GM21390 (cell line): ENCODE results near the gene PIM3.

Experiments used
- ATAC-seq: cut with Tn5 transposase; IDR thresholded peaks from one replicate; pipeline ENCODE4 v1.9.1; 2021; ENCODE audit not compliant: unreplicated experiment

The PIM3 gene

DNA sequence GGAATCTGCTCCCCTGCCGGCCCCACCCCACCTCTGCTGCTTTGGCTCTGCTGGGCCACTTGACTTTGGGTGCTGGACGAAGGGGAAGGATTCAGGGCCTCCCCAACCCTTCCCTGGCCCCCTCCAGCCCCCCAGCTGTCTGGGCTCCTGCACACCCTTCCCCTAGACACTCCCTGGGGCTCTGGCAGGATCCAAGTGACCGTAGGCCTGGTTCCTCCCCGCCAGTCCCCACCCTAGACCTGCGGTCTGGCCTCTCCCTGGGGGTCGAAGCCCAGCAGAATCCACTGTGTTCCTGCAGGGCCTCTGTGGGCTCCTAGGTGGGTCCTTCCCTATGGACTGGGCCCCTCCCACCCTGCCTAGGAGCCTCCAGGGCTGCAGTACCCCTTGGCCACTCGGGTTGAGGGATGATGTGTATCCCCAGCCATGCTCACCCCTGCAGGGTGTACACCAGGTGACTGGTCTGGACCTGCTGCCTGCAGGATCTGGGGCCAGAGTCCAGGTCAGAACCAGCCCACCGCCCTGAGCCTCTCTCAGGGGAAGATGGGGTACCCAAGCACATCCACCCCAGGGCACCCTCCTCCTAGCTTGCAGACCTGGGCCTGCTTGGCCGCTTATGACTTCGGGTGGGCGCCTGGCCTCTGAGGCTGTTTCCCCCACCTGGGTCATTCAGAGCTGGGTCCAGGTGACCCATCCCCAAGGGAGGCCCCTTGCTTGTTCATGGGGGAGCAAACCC, 5.6 kb downstream of the PIM3 start:
- ATAC-seq: no peak

DNA sequence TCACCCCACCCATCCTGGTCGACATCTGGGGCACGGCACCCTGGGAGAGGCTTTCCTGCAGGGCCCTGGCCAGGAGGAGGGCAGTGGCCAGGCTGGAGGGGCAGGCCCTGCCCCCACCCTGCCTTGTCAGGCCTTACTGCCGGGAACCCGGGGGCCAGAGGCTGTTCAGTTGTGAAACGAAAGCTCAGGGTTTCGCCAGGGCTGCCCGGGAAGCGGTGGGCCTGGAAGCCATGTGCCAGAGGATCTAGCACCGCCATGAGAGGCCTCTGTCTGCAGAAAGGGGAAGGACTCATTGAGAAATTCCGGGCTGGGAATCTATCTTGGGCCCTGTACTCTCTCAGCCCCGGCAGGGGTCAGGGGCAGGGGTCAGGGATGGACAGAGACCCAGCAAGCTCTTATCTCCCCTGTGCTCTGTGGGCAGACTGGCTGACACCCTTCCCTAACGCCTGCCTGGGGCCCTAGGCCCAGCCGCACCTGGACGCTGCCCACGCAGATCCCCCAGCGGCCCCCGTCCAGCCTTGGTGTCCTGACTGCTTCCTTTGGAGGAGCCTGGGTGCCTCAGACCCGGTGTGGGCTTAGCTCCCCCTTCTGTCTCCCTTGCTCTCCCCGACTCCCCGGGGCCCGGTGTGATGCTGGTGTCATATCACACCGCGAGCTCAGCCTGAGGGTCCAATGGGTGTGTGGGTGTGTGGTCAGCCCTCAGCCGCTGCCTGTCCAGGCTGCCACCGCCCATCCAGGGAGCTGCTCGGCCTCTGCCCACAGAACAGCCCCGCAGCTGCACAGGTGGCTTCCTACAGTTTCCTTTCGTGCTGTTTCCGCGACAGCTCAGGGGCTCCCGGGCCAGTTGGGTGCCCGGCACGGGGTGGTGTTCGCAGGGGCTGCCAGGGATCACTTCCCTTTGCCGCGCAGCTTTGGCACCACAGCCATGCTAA, 6.5 kb downstream of the PIM3 start:
- no peak for ATAC-seq

DNA sequence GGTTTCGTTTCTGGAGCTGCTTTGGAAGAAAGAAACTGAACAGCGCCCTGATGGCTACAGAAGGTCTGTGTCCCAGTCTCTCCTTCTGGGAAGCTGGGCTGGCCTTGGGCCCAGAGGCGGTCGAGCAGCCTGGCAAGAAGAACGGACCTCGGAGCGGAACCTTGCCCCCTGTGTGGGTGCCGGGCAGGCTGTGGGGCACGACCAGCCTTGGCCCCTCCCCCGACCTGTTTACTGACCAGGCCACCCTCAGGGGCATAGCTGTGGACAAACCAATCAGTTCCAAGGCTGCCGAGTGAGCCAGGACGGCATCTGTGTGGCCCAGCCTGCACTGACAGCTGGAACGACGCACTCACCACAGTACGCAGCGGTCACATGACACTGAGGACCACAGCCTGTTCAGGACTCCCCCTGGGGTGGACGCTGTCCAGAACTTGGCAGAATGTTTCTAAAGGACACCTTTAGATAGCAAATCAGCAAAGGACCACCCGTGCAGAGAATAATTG, 7.2 kb downstream of the PIM3 start:
- no peak for ATAC-seq

DNA sequence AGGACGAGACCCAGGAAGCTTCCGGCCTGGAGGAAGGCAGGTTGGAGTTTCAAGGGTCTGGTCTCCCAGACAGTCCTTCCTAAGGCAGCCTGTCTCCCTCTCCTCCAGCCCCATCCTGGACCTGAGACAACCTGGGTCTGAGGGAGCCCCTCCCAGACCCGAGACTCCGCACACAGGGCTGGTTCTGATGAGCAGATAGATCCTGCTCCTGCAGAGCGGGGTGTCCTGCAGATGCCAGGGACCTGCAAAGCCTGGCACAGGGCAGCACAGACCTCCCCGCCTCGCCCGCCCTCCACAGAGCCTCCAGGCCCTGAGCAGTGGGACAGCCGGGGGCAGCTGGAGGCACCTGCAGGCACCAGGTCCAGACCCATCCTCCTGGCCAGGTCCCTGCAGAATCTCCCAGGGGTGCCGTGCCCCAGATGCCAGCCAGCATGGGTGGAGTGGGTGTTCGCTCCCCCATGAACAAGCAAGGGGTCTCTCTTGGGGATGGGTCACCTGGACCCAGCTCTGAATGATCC, 7.8 kb downstream of the PIM3 start:
- ATAC-seq: no peak

DNA sequence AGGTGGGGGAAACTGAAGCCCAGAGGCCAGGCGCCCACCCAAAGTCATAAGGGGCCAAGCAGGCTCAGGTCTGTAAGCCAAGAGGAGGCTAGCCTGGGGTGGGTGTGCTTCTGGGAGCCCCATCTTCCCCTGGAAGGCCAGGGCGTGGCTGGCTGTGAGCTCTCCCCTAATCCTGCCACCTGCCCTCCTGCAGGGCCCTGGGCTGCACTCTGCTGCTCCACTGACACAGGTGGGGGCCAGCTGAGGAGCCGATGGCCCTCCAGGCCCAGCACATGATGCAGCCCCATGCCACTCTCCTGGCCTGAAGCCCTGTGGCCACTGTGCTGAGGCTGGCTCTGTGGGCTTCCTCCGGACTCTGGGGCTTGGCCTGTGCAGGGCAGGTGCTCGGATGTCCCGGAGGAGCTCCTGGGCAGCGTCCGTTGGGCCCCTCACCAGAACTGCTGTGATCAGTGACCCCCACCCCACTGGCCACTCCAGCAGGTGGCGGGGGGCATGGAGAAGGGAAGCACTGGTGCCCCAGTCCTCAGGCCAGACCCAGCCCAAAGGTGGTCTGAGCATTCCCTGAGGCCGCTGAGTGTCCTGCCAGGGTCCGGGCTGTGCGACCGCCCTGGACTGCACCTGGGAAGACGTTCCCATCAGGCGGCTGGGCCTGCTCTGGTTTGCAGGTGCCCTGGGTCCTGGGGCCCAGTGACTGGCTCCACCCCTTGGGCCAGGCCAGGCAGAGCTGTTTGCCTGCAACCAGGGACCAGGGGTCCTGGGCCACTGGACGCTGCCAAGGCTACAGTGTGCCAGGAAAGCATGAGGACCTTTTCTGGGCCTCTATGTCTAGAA, 8.5 kb downstream of the PIM3 start:
- ATAC-seq: no peak

DNA sequence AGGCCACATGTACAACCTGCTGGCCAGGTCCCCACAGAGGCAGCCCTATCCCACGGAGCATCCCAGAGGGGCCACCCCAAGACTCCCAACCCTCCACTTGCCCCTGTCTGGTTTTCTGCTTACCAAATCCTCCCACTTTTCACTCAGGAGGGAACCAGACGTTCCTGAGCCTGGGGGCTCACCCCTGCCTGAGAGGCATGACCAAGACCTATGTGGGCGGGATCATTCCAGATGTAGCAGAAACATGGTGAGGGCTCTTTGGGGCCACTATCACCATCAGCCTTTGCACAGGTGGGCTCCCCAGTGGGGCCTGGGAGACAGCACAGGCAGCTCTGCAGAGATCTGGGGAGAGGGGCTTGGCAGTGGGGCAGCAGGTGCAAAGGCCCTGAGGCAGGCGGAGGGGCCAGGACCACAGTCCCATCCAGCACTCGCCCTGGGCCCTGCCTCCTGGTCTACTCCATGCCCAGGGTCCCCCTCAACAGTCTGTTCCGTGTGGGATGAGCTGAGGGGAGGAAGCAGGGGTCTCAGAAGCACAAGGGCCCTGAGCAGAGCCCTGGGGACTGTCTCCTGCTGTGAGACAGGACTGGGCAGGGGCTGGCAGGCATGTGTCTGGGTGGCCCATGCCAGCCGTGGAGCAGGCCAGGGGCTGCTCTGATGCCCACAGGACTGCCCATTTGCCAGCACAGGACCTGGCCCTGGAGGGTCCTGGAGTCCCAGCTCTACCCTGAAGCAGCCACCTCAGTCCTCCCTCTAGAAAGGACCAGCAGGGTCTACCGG, 9.4 kb downstream of the PIM3 start:
- ATAC-seq: no peak

DNA sequence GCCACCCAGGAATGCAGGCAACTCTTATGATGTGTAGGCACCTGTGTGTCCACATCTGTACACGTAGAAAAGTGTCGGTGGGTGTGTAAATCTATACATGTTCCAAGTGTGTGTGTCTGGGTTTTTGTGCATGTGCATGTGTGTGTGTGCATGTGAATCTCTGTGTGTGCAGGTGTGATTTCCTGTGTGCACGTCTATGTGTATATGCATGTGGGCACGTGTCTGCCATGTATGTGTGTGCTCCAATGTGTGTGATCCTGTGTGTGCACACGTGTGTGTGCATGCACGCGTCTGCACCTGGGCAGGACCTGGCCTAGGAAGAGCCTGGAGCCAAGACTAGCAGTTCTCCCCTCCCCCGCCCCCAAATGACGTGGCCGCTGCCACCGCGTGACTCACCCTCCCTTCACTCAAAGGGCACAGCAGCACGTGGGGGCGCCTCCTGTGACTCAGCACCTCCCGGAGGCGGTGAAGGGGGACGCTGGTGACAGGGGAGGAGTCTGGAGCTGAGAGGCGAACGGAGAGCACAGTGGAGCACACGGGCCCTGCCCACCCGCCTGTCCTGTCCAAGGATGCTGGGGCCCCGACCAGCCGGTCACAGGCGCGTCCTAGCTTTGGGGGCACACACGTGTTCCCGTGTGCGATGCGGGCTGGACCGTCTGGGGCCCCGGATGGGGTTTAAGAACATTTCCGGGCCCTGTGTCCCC, 10.1 kb downstream of the PIM3 start:
- ATAC-seq: peak; percentile 54

DNA sequence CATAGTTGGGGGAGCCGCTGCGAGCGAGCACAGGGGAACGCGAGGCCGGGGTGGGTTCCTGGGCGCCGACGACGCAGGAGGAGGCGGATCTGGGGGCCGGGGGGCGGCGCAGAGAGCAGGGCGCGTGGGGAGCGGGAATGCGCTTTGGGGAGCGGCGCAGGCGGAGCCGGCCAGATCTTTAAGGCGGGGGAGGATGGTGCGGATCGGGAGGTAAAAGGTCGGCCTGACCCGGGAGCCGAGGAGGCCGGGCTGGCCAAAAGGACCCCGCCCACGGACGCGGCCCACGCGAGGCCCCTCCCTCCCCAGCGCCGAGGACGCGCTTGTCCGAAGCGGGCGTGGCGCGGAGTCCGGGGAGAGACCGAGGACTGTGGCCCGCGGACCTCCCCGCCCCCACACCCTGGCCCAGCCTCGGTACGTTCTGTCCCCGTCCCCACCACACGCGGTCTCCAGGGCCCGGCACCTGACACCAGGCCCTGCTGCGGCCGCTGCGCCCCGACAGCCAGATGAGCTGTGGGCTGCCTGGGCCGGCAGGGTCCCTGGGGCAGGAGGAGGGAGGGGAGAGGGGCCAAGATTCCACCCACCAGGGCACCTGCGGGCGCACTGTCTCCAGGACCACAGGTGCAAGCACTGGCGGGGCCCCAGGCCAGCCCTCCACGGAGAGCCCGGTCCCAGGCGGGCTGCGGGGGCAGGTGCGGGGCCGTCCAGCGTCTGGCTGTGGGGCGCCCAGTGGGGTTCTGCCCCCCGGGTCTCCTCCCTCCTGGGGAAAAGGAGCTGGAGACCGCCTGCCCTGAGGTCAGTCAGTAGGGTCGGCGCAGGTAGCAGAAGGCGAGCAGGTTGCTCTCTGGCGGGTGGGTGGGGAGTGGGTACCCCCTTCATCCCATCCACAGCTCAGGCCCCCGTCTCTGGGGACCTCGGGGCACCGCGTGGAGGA, 10.9 kb downstream of the PIM3 start:
- peak; percentile 19 for ATAC-seq

DNA sequence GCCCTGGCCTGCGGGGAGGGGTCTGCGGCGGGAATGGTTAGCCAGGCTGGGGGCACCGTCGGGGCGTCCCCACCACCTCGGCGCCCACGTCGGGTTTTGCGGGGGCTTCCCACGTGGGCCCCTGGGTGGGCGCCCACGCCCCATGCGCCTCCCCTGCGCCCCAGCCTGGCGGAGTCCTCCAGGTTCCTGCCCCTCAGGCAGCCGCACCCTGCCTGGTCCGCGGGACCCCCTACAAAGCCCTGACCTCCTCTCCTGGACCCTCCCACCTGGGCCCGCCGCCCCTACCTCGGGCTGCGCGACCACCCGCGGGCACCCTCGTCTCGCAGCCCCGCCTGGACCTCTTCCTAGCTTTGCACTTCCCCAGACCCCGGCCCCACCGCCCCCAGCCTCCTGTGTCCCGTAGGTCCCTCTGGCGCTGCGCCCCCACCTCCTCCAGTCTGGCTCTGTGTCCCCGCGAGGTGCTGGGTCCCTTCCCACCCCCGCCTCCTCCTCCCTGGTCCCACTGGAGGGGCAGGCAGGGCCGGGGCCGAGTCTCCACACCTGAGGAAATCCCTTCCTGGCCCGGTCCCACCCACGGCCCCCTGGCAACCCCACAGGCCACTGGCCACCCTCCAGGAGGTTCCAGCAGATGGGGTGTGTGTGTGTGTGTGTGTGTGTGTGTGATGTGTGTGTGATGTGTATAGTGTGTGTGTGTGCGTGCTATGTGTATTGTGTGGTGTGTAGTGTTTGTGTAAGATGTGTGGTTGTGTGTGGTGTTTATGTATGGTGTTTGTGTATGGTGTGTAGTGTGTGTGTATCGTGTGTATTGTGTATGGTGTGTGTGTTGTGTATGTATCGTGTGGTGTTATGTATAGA, 11.8 kb downstream of the PIM3 start:
- ATAC-seq: no peak

DNA sequence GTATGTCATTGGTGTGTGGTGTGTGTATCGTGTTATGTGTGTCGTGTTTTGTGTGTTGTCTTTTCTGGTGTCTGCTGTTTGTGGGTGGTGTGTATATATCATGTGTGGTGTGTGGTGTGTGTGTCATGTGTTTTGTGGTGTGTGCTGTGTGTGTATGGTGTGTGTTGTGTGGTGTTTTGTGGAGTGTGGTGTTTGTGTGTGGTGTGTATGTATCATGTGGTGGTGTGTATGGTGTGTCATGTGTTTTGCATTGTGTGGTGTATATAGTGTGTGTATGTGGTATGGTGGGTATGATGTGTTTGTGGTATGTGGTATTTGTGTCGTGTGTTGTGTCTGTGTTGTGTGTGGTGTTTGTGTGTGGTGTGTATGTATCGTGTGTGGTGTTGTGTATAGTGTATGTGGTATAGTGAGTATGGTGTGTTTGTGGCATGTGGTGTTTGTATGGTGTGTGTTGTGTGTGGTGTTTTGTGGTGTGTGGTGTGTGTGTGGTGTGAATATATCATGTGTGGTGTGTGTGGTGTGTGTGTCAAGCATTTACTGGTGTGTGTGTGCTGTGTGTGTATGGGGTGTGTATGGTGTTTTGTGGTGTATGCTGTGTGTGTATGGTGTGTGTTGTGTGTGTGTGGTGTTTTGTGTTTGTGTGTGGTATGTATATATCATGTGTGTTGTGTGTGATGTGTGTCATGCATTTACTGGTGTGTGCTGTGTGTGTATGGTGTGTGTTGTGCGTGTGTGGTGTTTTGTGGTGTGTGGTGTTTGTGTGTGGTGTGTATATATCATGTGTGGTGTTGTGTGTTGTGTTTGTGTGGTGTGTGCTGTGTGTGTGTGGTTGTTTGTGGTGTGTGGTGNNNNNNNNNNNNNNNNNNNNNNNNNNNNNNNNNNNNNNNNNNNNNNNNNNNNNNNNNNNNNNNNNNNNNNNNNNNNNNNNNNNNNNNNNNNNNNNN, 12.7 kb downstream of the PIM3 start:
- ATAC-seq: no peak

DNA sequence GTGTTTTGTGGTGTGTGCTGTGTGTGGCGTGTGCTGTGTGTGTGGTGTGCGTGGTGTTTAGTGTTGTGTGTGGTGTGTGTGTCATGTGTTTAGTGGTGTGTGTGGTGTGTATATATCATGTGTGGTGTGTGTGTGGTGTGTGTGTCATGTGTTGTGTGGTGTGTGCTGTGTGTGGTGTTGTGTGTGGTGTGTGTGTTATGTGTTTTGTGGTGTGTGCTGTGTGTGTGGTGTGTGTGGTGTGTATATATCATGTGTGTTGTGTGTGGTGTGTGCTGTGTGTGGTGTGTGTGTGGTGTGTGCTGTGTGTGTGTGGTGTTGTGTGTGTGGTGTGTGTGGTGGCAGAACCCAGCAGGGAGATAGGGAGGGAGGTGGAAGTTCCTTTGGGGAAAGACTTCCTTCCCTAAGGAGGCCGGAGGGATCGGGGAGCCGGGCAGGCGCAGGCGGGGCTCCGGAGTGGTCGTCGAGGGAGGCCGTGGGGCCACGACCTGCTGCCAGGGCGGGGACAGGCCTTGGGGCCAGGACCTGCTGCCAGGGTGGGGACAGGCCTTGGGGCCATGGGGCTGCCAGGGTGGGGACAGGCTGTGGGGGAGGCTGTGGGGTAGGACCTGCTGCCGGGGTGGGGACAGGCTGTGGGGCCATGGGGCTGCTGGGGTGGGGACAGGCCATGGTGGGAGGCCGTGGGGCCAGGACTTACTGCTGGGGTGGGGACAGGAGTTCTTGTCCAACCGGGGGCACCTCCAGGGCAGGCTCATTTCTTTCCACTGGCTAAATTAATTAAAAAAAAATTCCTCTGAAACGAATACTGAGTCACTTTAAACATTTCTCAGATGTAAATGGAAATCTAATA, 15.2 kb downstream of the PIM3 start:
- no peak for ATAC-seq

DNA sequence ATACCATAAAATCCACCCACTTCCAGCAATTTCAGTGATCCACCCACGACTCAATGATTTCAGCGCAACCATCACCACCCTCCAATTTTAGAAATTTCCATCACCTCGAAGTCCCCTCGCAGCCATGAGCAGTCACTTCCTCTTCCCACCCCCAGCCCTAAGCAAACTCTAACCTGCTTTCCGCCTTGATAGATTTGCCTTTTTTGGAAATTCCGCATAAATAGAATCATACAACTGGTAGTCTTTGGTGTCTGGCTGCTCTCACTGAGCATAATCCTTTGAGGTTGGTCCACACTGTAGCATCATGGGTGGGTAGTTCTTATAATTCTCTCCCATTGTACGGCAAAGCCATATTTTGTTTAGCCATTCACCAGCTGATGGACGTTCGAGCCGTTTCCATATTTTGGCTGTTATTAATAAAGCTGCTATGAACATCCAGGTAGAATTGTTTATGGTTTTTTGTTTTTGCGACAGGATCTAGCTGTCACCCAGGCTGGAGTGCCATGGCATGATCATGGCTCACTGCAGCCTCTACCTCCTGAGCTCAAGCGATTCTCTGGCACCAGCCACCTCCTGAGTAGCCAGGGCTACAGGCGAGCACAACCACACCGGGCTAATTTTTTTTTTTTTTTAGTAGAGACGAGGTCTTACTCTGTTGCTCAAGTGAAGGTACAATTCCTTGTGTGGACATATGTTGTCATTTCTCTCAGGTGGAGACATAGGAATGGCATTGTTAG, 16.0 kb downstream of the PIM3 start:
- ATAC-seq: no peak

DNA sequence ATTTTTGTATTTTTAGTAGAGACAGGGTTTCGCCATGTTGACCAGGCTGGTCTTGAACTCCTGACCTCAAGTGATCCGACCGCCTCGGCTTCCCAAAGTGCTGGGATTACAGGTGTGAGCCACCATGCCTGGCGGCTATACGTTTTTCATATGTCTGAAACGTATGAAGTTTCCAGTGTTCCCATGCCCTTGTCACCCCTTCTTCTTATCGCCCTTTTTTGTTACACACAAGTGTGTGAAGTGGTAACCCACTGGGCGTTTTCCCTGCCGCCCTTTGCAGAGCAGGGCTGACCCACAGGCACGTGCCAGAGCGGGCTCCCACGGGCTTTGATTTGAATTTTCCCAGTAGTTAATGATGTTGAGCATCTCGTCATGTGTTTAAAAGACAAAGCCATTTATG, 17.0 kb downstream of the PIM3 start:
- no peak for ATAC-seq

DNA sequence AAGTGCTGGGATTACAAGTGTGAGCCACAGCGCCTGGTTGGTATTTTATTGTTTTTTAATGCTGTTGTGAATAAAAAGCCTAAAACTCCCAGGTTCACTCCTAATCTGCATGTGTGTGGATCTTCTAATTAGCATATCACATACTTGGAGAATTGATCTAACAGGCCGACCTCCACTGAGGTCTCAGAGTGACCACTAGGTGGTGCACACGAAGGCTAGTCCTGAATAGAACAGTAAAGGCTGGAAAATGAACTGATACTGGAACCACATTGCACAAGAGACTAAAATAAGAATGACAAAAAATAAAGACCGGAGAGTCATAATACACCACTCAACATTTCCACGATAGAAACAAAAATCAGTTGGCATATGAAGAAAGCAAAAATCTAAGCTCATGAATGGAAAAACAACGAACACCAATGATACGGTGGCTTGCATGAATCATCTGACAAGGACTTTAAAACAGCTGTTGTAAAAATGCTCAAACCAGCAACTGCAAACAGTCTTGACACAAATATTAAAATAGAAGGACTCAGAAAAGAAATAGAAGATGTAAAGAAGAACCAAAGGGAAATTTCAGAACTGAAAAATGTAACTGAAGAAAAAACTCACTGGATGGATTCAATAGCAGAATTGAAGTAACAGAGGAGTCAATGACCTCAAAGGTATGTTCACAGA, 19.2 kb downstream of the PIM3 start:
- ATAC-seq: no peak
